ENCODE measurements around the gene ACOT6. TPM values are rescaled to one million over a fixed set of nuclear protein-coding genes. Genes with fewer than 3 reads are reported as not detected.

ACOT6 gene
- total and polyA plus RNA-seq, 9 of the 15 experiments (the other 6 are each of a cell fraction or from before 2014, with no cell fraction given): not detected

- no peak overlapping the region for H3K4me3 ChIP-seq
- POLR2A ChIA-PET: interaction anchor here (1.3 kb wide), 1 partner anchor 13 kb away, joined by 3 read pairs; no protein-coding TSS in a partner anchor
- TF ChIP-seq KDM2B (CRISPR knock-in tag; IDR thresholded peaks at IDR 0.05) (no peak), CREB3L1 (IDR thresholded peaks at IDR 0.05; ENCODE audit: borderline replicate concordance, low read depth) (no peak), BCOR (IDR thresholded peaks at IDR 0.05) (no peak), MTA3 (IDR thresholded peaks at IDR 0.05; ENCODE audit: borderline replicate concordance) (no peak), ZNF280B (CRISPR knock-in tag; IDR thresholded peaks at IDR 0.05) (no peak), DMBX1 (CRISPR knock-in tag; IDR thresholded peaks at IDR 0.05; ENCODE audit: borderline replicate concordance) (no peak), PKNOX1 (IDR thresholded peaks at IDR 0.05) (no peak), TAF9B (IDR thresholded peaks at IDR 0.05; ENCODE audit: partially characterized antibody) (no peak), USF2 (CRISPR knock-in tag; IDR thresholded peaks at IDR 0.05) (no peak), ZKSCAN3 (CRISPR knock-in tag; IDR thresholded peaks at IDR 0.05) (no peak), STAT6 (CRISPR knock-in tag; IDR thresholded peaks at IDR 0.05) (no peak), SIX5 (IDR thresholded peaks at IDR 0.05; ENCODE audit: borderline replicate concordance in 1 of 2, insufficient read depth in 1 of 2, low read depth in 1 of 2, low read length in 2 of 2) (no peak), ZNF3 (CRISPR knock-in tag; IDR thresholded peaks at IDR 0.05) (no peak), ZNF311 (CRISPR knock-in tag; IDR thresholded peaks at IDR 0.05) (no peak), RFX5 (IDR thresholded peaks at IDR 0.05; ENCODE audit: low read depth, low read length) (no peak)
Observed at GRCh38 chr14:73613419-73613963, 1.2 kb downstream of the ACOT6 start.

More at GRCh38 chr14:73613419-73613963, 1.2 kb downstream of the ACOT6 start:
- H4K20me1 ChIP-seq (replicated peaks; ENCODE audit: control insufficient read depth, insufficient read depth, low read length): no peaks in the 10 kb centered on the region
- H3K4me1 ChIP-seq (replicated peaks in 1 of 2; ENCODE audit: control insufficient read depth in 2 of 2, insufficient read depth in 2 of 2, low read length in 2 of 2): peaks cover 0 to 10% of the 10 kb centered on the region in 2 experiments; a peak in 2 of 5 replicates
- no TSS peak for BruUV-seq (replicated peaks)
- in situ Hi-C loops (cut with MboI): no loop called here
- H3K79me2 ChIP-seq (ENCODE audit: control insufficient read depth, insufficient read depth, low read length): no peaks in the 10 kb centered on the region
- peak overlapping the region; percentile 82 for H2AFZ ChIP-seq (ENCODE audit: low read depth, low read length)
- no peaks in the 10 kb centered on the region for H3K27me3 ChIP-seq (ENCODE audit: control insufficient read depth in 2 of 2, insufficient read depth in 2 of 2, low read length in 2 of 2)
- ATAC-seq (no peak), DNase-seq (ENCODE audit: extremely low read depth in 1 of 4, low spot score in 3 of 4) (no peak), FAIRE-seq (no peak)
- H3K4me2 ChIP-seq (ENCODE audit: insufficient read depth, low read length): no peak overlapping the region
- H3K9me3 ChIP-seq (replicated peaks; ENCODE audit: control insufficient read depth, insufficient read depth, low read depth, low read length): no peaks in the 10 kb centered on the region
- H3K36me3 ChIP-seq (ENCODE audit: control insufficient read depth, insufficient read depth, low read length): no peaks in the 10 kb centered on the region
- WGBS (ENCODE audit: insufficient coverage, low coverage, missing lambda C conversion rate): 30% methylated on average over 2 of the region's 3 CpGs
- CTCF ChIA-PET (ENCODE audit: low intra/inter-chr PET ratio): no interaction called here
- no peaks in the 10 kb centered on the region for H3K9me1 ChIP-seq (ENCODE audit: control insufficient read depth, insufficient read depth, low read length)
- H3K9ac ChIP-seq (ENCODE audit: insufficient read depth in 1 of 2, low read depth in 2 of 2, low read length in 2 of 2): peak overlapping the region in 1 of 2 experiments; percentile 38; a peak in 1 of 4 replicates
- intact Hi-C loops (cut with micrococcal nuclease): no loop called here
- no peak overlapping the region for H3K27ac ChIP-seq (ENCODE audit: extremely low read depth, low read depth, low read length)
